ACC112 (cell line): ENCODE results near the gene MDK.
A peak's percentile ranks its signal among the peaks of the same experiment; 100 is the strongest.

Experiments
- H2AFZ ChIP-seq: fragments of 200-600 bp; sonication (generic); one replicate; pipeline ENCODE4 v1.6.0; 2017; ENCODE audit warnings: antibody characterized with exemption, low read length; ENCODE audit not compliant: unreplicated experiment
- H3K27ac ChIP-seq: fragments of 200-600 bp; sonication (generic); 2 replicates; pipeline ENCODE4 v1.5.1; 2014; ENCODE audit warnings: low read depth, mild to moderate bottlenecking, antibody characterized with exemption, low read length, moderate library complexity
- H3K27me3 ChIP-seq: fragments of 200-600 bp; sonication (generic); 2 replicates; pipeline ENCODE4 v1.6.1; 2014; ENCODE audit warnings: mild to moderate bottlenecking, antibody characterized with exemption, low read length, moderate library complexity, mixed read lengths; ENCODE audit not compliant: insufficient read depth
- H3K36me3 ChIP-seq: fragments of 200-600 bp; sonication (generic); 2 replicates; pipeline ENCODE4 v1.6.1; 2016; ENCODE audit warnings: mild to moderate bottlenecking, antibody characterized with exemption, low read length, moderate library complexity, mixed read lengths; ENCODE audit not compliant: insufficient read depth
- H3K4me1 ChIP-seq: fragments of 200-600 bp; sonication (generic); one replicate; pipeline ENCODE4 v1.6.1; 2016; ENCODE audit warnings: low read length, mixed read lengths; ENCODE audit not compliant: insufficient read depth, unreplicated experiment, control insufficient read depth
- H3K4me3 ChIP-seq: fragments of 200-600 bp; sonication (generic); 2 replicates; pipeline ENCODE4 v1.5.1; 2014; ENCODE audit warnings: mild to moderate bottlenecking, low read depth, low read length
- H3K79me2 ChIP-seq: fragments of 200-600 bp; sonication (generic); one replicate; pipeline ENCODE4 v1.6.0; 2016; ENCODE audit warnings: low read length; ENCODE audit not compliant: control insufficient read depth, unreplicated experiment, insufficient read depth

The MDK gene

GRCh38 chr11:46348566-46349401 lies 32.7 kb upstream of the MDK start:
- Histone ChIP-seq H3K79me2 (peaks cover 49% of the 10 kb centered on the region), H3K4me3 (peak overlapping the region; percentile 90), H3K36me3 (no peaks in the 10 kb centered on the region), H2AFZ (no peak overlapping the region), H3K4me1 (peaks cover 14% of the 10 kb centered on the region), H3K27ac (no peak overlapping the region), H3K27me3 (no peaks in the 10 kb centered on the region)

- no peak overlapping the region for H3K27ac ChIP-seq
- H3K36me3 ChIP-seq: no peaks in the 10 kb centered on the region
- peaks cover 14% of the 10 kb centered on the region for H3K4me1 ChIP-seq
These were observed 30.8 kb upstream of the MDK start for GRCh38 chr11:46350695-46351094.

GRCh38 chr11:46351148-46351547 lies 30.3 kb upstream of the MDK start:
- Histone ChIP-seq H3K36me3 (no peaks in the 10 kb centered on the region), H3K4me3 (no peak overlapping the region), H3K79me2 (peaks cover 54% of the 10 kb centered on the region), H3K27ac (no peak overlapping the region), H3K27me3 (no peaks in the 10 kb centered on the region), H2AFZ (no peak overlapping the region), H3K4me1 (peaks cover 14% of the 10 kb centered on the region)

More at GRCh38 chr11:46350695-46351094, 30.8 kb upstream of the MDK start:
- Histone ChIP-seq H3K79me2 (peaks cover 54% of the 10 kb centered on the region), H3K4me3 (no peak overlapping the region), H3K27me3 (no peaks in the 10 kb centered on the region), H2AFZ (no peak overlapping the region)

- H3K27ac ChIP-seq: no peak overlapping the region
- no peaks in the 10 kb centered on the region for H3K36me3 ChIP-seq
- H2AFZ ChIP-seq: no peak overlapping the region
- H3K4me1 ChIP-seq: peaks cover 14% of the 10 kb centered on the region
- H3K27me3 ChIP-seq: no peaks in the 10 kb centered on the region
- peaks cover 54% of the 10 kb centered on the region for H3K79me2 ChIP-seq
- no peak overlapping the region for H3K4me3 ChIP-seq
These were observed 29.9 kb upstream of the MDK start for GRCh38 chr11:46351606-46352005.

GRCh38 chr11:46352063-46352841 lies 29.2 kb upstream of the MDK start:
- H3K4me3 ChIP-seq: no peak overlapping the region

GRCh38 chr11:46353698-46354097 lies 27.8 kb upstream of the MDK start:
- no peak overlapping the region for H2AFZ ChIP-seq
- no peak overlapping the region for H3K27ac ChIP-seq
- H3K79me2 ChIP-seq: peaks cover 42% of the 10 kb centered on the region
- H3K4me1 ChIP-seq: peaks cover 9% of the 10 kb centered on the region
- no peak overlapping the region for H3K4me3 ChIP-seq
- no peaks in the 10 kb centered on the region for H3K36me3 ChIP-seq
- H3K27me3 ChIP-seq: no peaks in the 10 kb centered on the region

More at GRCh38 chr11:46352063-46352841, 29.2 kb upstream of the MDK start:
- Histone ChIP-seq H3K27me3 (no peaks in the 10 kb centered on the region), H2AFZ (no peak overlapping the region), H3K36me3 (no peaks in the 10 kb centered on the region), H3K27ac (no peak overlapping the region), H3K79me2 (peaks cover 54% of the 10 kb centered on the region), H3K4me1 (peaks cover 13% of the 10 kb centered on the region)

GRCh38 chr11:46356924-46357482 lies 24.5 kb upstream of the MDK start:
- Histone ChIP-seq H3K27ac (no peak overlapping the region), H2AFZ (no peak overlapping the region)

GRCh38 chr11:46357483-46357936 lies 24.0 kb upstream of the MDK start:
- Histone ChIP-seq H3K4me3 (no peak overlapping the region), H3K79me2 (peaks cover 25% of the 10 kb centered on the region), H3K36me3 (no peaks in the 10 kb centered on the region), H2AFZ (no peak overlapping the region), H3K27ac (no peak overlapping the region), H3K4me1 (peaks cover 21% of the 10 kb centered on the region), H3K27me3 (no peaks in the 10 kb centered on the region)

More at GRCh38 chr11:46356924-46357482, 24.5 kb upstream of the MDK start:
- H3K4me3 ChIP-seq: no peak overlapping the region
- peaks cover 26% of the 10 kb centered on the region for H3K79me2 ChIP-seq
- no peaks in the 10 kb centered on the region for H3K27me3 ChIP-seq
- H3K36me3 ChIP-seq: no peaks in the 10 kb centered on the region
- peaks cover 16% of the 10 kb centered on the region for H3K4me1 ChIP-seq

- H3K4me1 ChIP-seq: peaks cover 34% of the 10 kb centered on the region
- H3K27ac ChIP-seq: no peak overlapping the region
- no peak overlapping the region for H3K4me3 ChIP-seq
- no peaks in the 10 kb centered on the region for H3K36me3 ChIP-seq
- H2AFZ ChIP-seq: no peak overlapping the region
- no peaks in the 10 kb centered on the region for H3K27me3 ChIP-seq
- H3K79me2 ChIP-seq: peaks cover 14% of the 10 kb centered on the region
These were observed 21.5 kb upstream of the MDK start for GRCh38 chr11:46359953-46360352.

- H3K36me3 ChIP-seq: no peaks in the 10 kb centered on the region
- 0 out of 2 replicates have a peak overlapping the region, but pooled peaks have one; percentile 1 for H3K4me3 ChIP-seq
- no peak overlapping the region for H2AFZ ChIP-seq
- peaks cover 11% of the 10 kb centered on the region for H3K79me2 ChIP-seq
- no peaks in the 10 kb centered on the region for H3K27me3 ChIP-seq
- H3K27ac ChIP-seq: peak overlapping the region; percentile 29; the same call in 1 of the 2 replicates
- peaks cover 34% of the 10 kb centered on the region for H3K4me1 ChIP-seq
These were observed 20.6 kb upstream of the MDK start for GRCh38 chr11:46360878-46361277.
